WTC11 (cell line): ENCODE data around the gene MIPEP. TPM values are rescaled to one million over a fixed set of nuclear protein-coding genes. Genes with fewer than 3 reads are reported as not detected.

Experiments used
- ATAC-seq: fragments of 200-7000 bp; cut with Tn5 transposase; 2 replicates; pipeline ENCODE4 v1.10.0; 2021; ENCODE audit warnings: mild to moderate bottlenecking, moderate library complexity
- CTCF ChIA-PET: fragments of 300-600 bp; sonication (Branson Sonifier 250); formaldehyde crosslinking; loops from one replicate; lab custom pipeline; 2021; ENCODE audit warnings: antibody characterized with exemption; lab: Charles Lee
- POLR2A ChIA-PET: fragments of 350-600 bp; sonication (Branson Sonifier 250); formaldehyde crosslinking; loops from one replicate; lab custom pipeline; 2021; ENCODE audit warnings: antibody characterized with exemption; lab: Charles Lee
- DNase-seq: peaks from one replicate; pipeline ENCODE4 v3.0.0; 2021; ENCODE audit warnings: low spot score
- H3K27ac Mint-ChIP-seq: 2 replicates; pipeline ENCODE4 v1.8.0; 2021; ENCODE audit warnings: mixed read lengths
- H3K27me3 Mint-ChIP-seq: 2 replicates; pipeline ENCODE4 v1.8.0; 2021; ENCODE audit warnings: low read depth, mild to moderate bottlenecking, moderate library complexity, mixed read lengths
- H3K36me3 Mint-ChIP-seq: 2 replicates; pipeline ENCODE4 v1.8.0; 2021; ENCODE audit warnings: mixed read lengths
- H3K4me1 Mint-ChIP-seq: 2 replicates; pipeline ENCODE4 v1.8.0; 2022; ENCODE audit warnings: mixed read lengths
- H3K4me3 Mint-ChIP-seq: 2 replicates; pipeline ENCODE4 v1.8.0; 2021; ENCODE audit warnings: mild to moderate bottlenecking, moderate library complexity, mixed read lengths
- H3K9me3 Mint-ChIP-seq: 2 replicates; pipeline ENCODE4 v1.8.0; 2021; ENCODE audit warnings: mixed read lengths
- AR ChIP-seq: fragments of 250-450 bp; sonication (Bioruptor Pico); IDR thresholded peaks from 2 replicates; pipeline ENCODE4 v1.9.0; 2021; ENCODE audit warnings: mild to moderate bottlenecking
- CBFB ChIP-seq: sonication (generic); formaldehyde crosslinking; IDR thresholded peaks from 2 replicates; pipeline ENCODE4 v1.8.1; 2022; ENCODE audit warnings: mild to moderate bottlenecking, low read depth, missing genetic modification reagents
- ELF4 ChIP-seq: sonication (generic); formaldehyde crosslinking; IDR thresholded peaks from 2 replicates; pipeline ENCODE4 v1.8.1; 2022; ENCODE audit warnings: low read depth, mild to moderate bottlenecking, moderate library complexity, missing genetic modification reagents
- FOXJ3 ChIP-seq: sonication (generic); formaldehyde crosslinking; IDR thresholded peaks from 2 replicates; pipeline ENCODE4 v1.9.0; 2021; ENCODE audit warnings: missing genetic modification reagents, mild to moderate bottlenecking, borderline replicate concordance
- GTF2I ChIP-seq: fragments of 250-450 bp; sonication (Bioruptor Pico); conservative IDR thresholded peaks from 2 replicates; pipeline ENCODE4 v1.4.0; 2021; ENCODE audit warnings: mild to moderate bottlenecking
- HMGXB4 ChIP-seq: sonication (generic); formaldehyde crosslinking; IDR thresholded peaks from 2 replicates; pipeline ENCODE4 v1.8.1; 2023; ENCODE audit warnings: mild to moderate bottlenecking, moderate library complexity, missing genetic modification reagents
- MXD4 ChIP-seq: fragments of 250-450 bp; sonication (Bioruptor Pico); IDR thresholded peaks from 2 replicates; pipeline ENCODE4 v1.8.0; 2021; ENCODE audit warnings: mild to moderate bottlenecking, moderate library complexity, borderline replicate concordance
- NFATC4 ChIP-seq: fragments of 250-450 bp; sonication (Bioruptor Pico); IDR thresholded peaks from 2 replicates; pipeline ENCODE4 v1.9.0; 2021; ENCODE audit warnings: mild to moderate bottlenecking
- NR2C2 ChIP-seq: sonication (generic); formaldehyde crosslinking; IDR thresholded peaks from 2 replicates; pipeline ENCODE4 v1.8.0; 2022; ENCODE audit warnings: mild to moderate bottlenecking, missing genetic modification reagents
- PREB ChIP-seq: sonication (generic); formaldehyde crosslinking; IDR thresholded peaks from 2 replicates; pipeline ENCODE4 v1.8.1; 2022; ENCODE audit warnings: mild to moderate bottlenecking, missing genetic modification reagents, moderate library complexity, borderline replicate concordance
- STAT6 ChIP-seq: sonication (generic); formaldehyde crosslinking; conservative IDR thresholded peaks from 2 replicates; pipeline ENCODE4 v1.8.1; 2023; ENCODE audit warnings: mild to moderate bottlenecking, low read depth, missing genetic modification reagents, moderate library complexity
- TCF7 ChIP-seq: sonication (generic); formaldehyde crosslinking; IDR thresholded peaks from 2 replicates; pipeline ENCODE4 v1.8.0; 2022; ENCODE audit warnings: mild to moderate bottlenecking, low read depth, missing genetic modification reagents, moderate library complexity
- USF1 ChIP-seq: sonication (generic); formaldehyde crosslinking; IDR thresholded peaks from 2 replicates; pipeline ENCODE4 v1.8.0; 2022; ENCODE audit warnings: mild to moderate bottlenecking, missing genetic modification reagents
- USF2 ChIP-seq: sonication (generic); formaldehyde crosslinking; IDR thresholded peaks from 2 replicates; pipeline ENCODE4 v1.8.1; 2023; ENCODE audit warnings: mild to moderate bottlenecking, missing genetic modification reagents, moderate library complexity
- ZBTB43 ChIP-seq: sonication (generic); formaldehyde crosslinking; IDR thresholded peaks from 2 replicates; pipeline ENCODE4 v1.8.1; 2023; ENCODE audit warnings: mild to moderate bottlenecking, missing genetic modification reagents
- ZNF317 ChIP-seq: sonication (generic); formaldehyde crosslinking; IDR thresholded peaks from 2 replicates; pipeline ENCODE4 v1.8.1; 2023; ENCODE audit warnings: low read depth, mild to moderate bottlenecking, moderate library complexity, missing genetic modification reagents, borderline replicate concordance
- total RNA-seq: library from RNA; stranded (reverse); gene quantifications from 3 replicates; pipeline ENCODE4 v1.2.3, GENCODE V29; 2021

The MIPEP gene
- total RNA-seq, 1 experiment from 2014 or later, result 30.5 TPM

- H3K4me1 Mint-ChIP-seq, result peaks cover 21% of the 10 kb centered on the region
- DNase-seq (no peak), ATAC-seq (peak; percentile 46)
- POLR2A ChIA-PET, result no interaction called here
- H3K27ac Mint-ChIP-seq, result peak overlapping the region; percentile 73
- no peaks in the 10 kb centered on the region for H3K27me3 Mint-ChIP-seq
- CTCF ChIA-PET, result interaction anchor here (0.6 to 2.7 kb wide), 21 partner anchors 8 to 453 kb away, joined by 3 to 41 read pairs (median 3); no protein-coding TSS in a partner anchor
- TF ChIP-seq STAT6 (CRISPR knock-in tag), result no peak
- TF ChIP-seq USF1 (CRISPR knock-in tag), result no peak
- TF ChIP-seq PREB (CRISPR knock-in tag), result no peak
- no peak for TF ChIP-seq ZNF317 (CRISPR knock-in tag)
- no peak for TF ChIP-seq USF2
- TF ChIP-seq NFATC4 (CRISPR knock-in tag), result no peak
- TF ChIP-seq TCF7, result no peak
- TF ChIP-seq NR2C2, result no peak
- TF ChIP-seq ZBTB43 (CRISPR knock-in tag), result no peak
- TF ChIP-seq HMGXB4 (CRISPR knock-in tag), result no peak
- no peak for TF ChIP-seq GTF2I (CRISPR knock-in tag)
- no peak for TF ChIP-seq CBFB (CRISPR knock-in tag)
- TF ChIP-seq ELF4 (CRISPR knock-in tag), result no peak
- no peak for TF ChIP-seq AR
- TF ChIP-seq FOXJ3, result no peak
- TF ChIP-seq MXD4 (CRISPR knock-in tag), result no peak
- H3K36me3 Mint-ChIP-seq, result no peaks in the 10 kb centered on the region
- H3K9me3 Mint-ChIP-seq, result peaks cover 15% of the 10 kb centered on the region
- no peak overlapping the region for H3K4me3 Mint-ChIP-seq
Measured at GRCh38 chr13:23922005-23922932, 33.1 kb upstream of the MIPEP start.
